ENCODE data around the gene CABCOCO1. TPM values are rescaled to one million over a fixed set of nuclear protein-coding genes. Genes with fewer than 3 reads are reported as not detected.
A peak's percentile ranks its signal among the peaks of the same experiment; 100 is the strongest.

CABCOCO1 gene
- total RNA-seq, 2 donors from 2014 or later: not detected

GRCh38 chr10:61759751-61760150 is 97.0 kb downstream of the CABCOCO1 start:
- no peaks in the 10 kb centered on the region for H3K36me3 ChIP-seq (replicated peaks in 1 of 2; ENCODE audit: insufficient read depth in 1 of 2, low read depth in 2 of 2)
- H3K4me1 ChIP-seq: peaks cover 10% of the 10 kb centered on the region
- TF ChIP-seq POLR2A (IDR thresholded peaks at IDR 0.05): no peak
- no peak for TF ChIP-seq CTCF (IDR thresholded peaks at IDR 0.05)
- ATAC-seq: no peak
- intact Hi-C loops (cut with DNase I): loop anchor here (10.0 kb wide), 1 partner anchor 65 kb away; no protein-coding TSS in a partner anchor
- WGBS, 2 donors: 92 to 94% methylated on average over 4 of the region's 4 CpGs
- no peak overlapping the region for H3K4me3 ChIP-seq
- no peak for DNase-seq
- no peaks in the 10 kb centered on the region for H3K27me3 ChIP-seq
- H3K27ac ChIP-seq: no peak overlapping the region
- no peaks in the 10 kb centered on the region for H3K9me3 ChIP-seq

GRCh38 chr10:61760943-61761824 is 98.5 kb downstream of the CABCOCO1 start:
- Histone ChIP-seq H3K4me1 (peaks cover 10% of the 10 kb centered on the region), H3K4me3 (no peak overlapping the region), H3K36me3 (replicated peaks in 1 of 2; ENCODE audit: insufficient read depth in 1 of 2, low read depth in 2 of 2) (no peaks in the 10 kb centered on the region), H3K9me3 (no peaks in the 10 kb centered on the region), H3K27ac (peak overlapping the region in 3 of 4 donors; percentile 17 to 36 (median 18)), H3K27me3 (no peaks in the 10 kb centered on the region)
- intact Hi-C loops (cut with DNase I): loop anchor here (10.0 kb wide), 1 partner anchor 64 kb away; no protein-coding TSS in a partner anchor
- WGBS, 2 donors: 54 to 66% methylated on average over 4 of the region's 4 CpGs
- TF ChIP-seq CTCF (IDR thresholded peaks at IDR 0.05) (no peak), POLR2A (IDR thresholded peaks at IDR 0.05) (no peak)
- peak; percentile 51 for ATAC-seq
- no peak for DNase-seq

- ATAC-seq (peak; percentile 80), DNase-seq (no peak)
- Histone ChIP-seq H3K4me1 (peaks cover 10% of the 10 kb centered on the region), H3K27ac (peak overlapping the region in 3 of 4 donors; percentile 18 to 63 (median 36)), H3K27me3 (no peaks in the 10 kb centered on the region), H3K4me3 (no peak overlapping the region), H3K36me3 (replicated peaks in 1 of 2; ENCODE audit: insufficient read depth in 1 of 2, low read depth in 2 of 2) (no peaks in the 10 kb centered on the region), H3K9me3 (no peaks in the 10 kb centered on the region)
- intact Hi-C loops (cut with DNase I): loop anchor here (10.0 kb wide), 1 partner anchor 63 kb away; no protein-coding TSS in a partner anchor
- 14 to 20% methylated on average over 3 of the region's 3 CpGs for WGBS, 2 donors
- no peak for TF ChIP-seq POLR2A (IDR thresholded peaks at IDR 0.05)
- no peak for TF ChIP-seq CTCF (IDR thresholded peaks at IDR 0.05)
These were observed 99.1 kb downstream of the CABCOCO1 start for GRCh38 chr10:61761825-61762217.

- intact Hi-C loops (cut with DNase I): loop anchor here (10.0 kb wide), 1 partner anchor 61 kb away; no protein-coding TSS in a partner anchor
- 64 to 65% methylated on average over 3 of the region's 3 CpGs for WGBS, 2 donors
- ATAC-seq: no peak
- Histone ChIP-seq H3K27ac (no peak overlapping the region), H3K4me3 (no peak overlapping the region), H3K4me1 (peaks cover 10% of the 10 kb centered on the region), H3K9me3 (no peaks in the 10 kb centered on the region), H3K27me3 (no peaks in the 10 kb centered on the region), H3K36me3 (replicated peaks in 1 of 2; ENCODE audit: insufficient read depth in 1 of 2, low read depth in 2 of 2) (no peaks in the 10 kb centered on the region)
- DNase-seq: no peak
- no peak for TF ChIP-seq CTCF (IDR thresholded peaks at IDR 0.05)
- no peak for TF ChIP-seq POLR2A (IDR thresholded peaks at IDR 0.05)
These were observed 101.0 kb downstream of the CABCOCO1 start for GRCh38 chr10:61763778-61764177.

All from body of pancreas (tissue), 4 donors.